HG02884 (cell line): ENCODE results near the gene MOCOS.
"Not testable (repeated sequence)": the region's sequence is repeated elsewhere in the genome, so short reads cannot be mapped to it uniquely, and the experiment has no call there.

Experiments used
- ATAC-seq: cut with Tn5 transposase; IDR thresholded peaks from one replicate; pipeline ENCODE4 v1.9.1; 2021; ENCODE audit warnings: mild to moderate bottlenecking, moderate library complexity; ENCODE audit not compliant: unreplicated experiment

Gene MOCOS

GRCh38 chr18:36200354-36200771, 13.1 kb downstream of the MOCOS start:
- no peak for ATAC-seq

- ATAC-seq = no peak
Measured at GRCh38 chr18:36201765-36202164, 14.5 kb downstream of the MOCOS start.

- no peak for ATAC-seq
Measured at GRCh38 chr18:36203360-36203895, 16.1 kb downstream of the MOCOS start.

GRCh38 chr18:36205166-36205565, 17.9 kb downstream of the MOCOS start:
- ATAC-seq = no peak

- no peak for ATAC-seq
Measured at GRCh38 chr18:36207303-36207702, 20.0 kb downstream of the MOCOS start.

GRCh38 chr18:36207969-36208368, 20.7 kb downstream of the MOCOS start:
- ATAC-seq = not testable (repeated sequence)

GRCh38 chr18:36211612-36212065, 24.3 kb downstream of the MOCOS start:
- no peak for ATAC-seq

GRCh38 chr18:36212301-36213171, 25.2 kb downstream of the MOCOS start:
- no peak for ATAC-seq

GRCh38 chr18:36214811-36215210, 27.5 kb downstream of the MOCOS start:
- no peak for ATAC-seq

- ATAC-seq = no peak
Measured at GRCh38 chr18:36215577-36215976, 28.3 kb downstream of the MOCOS start.

- no peak for ATAC-seq
Measured at GRCh38 chr18:36217348-36217747, 30.1 kb downstream of the MOCOS start.

- no peak for ATAC-seq
Measured at GRCh38 chr18:36229188-36229587, 41.9 kb downstream of the MOCOS start.

- not testable (repeated sequence) for ATAC-seq
Measured at GRCh38 chr18:36240510-36240909, 53.2 kb downstream of the MOCOS start.

GRCh38 chr18:36241831-36242230, 54.5 kb downstream of the MOCOS start:
- no peak for ATAC-seq

- no peak for ATAC-seq
Measured at GRCh38 chr18:36247036-36247435, 59.7 kb downstream of the MOCOS start.

GRCh38 chr18:36249392-36249791, 62.1 kb downstream of the MOCOS start:
- no peak for ATAC-seq

GRCh38 chr18:36250827-36251226, 63.5 kb downstream of the MOCOS start:
- ATAC-seq = no peak

GRCh38 chr18:36255072-36255698, 67.9 kb downstream of the MOCOS start:
- no peak for ATAC-seq

GRCh38 chr18:36256094-36256493, 68.8 kb downstream of the MOCOS start:
- ATAC-seq = no peak

- ATAC-seq = no peak
Measured at GRCh38 chr18:36262971-36263370, 75.7 kb downstream of the MOCOS start.

GRCh38 chr18:36264283-36264682, 77.0 kb downstream of the MOCOS start:
- no peak for ATAC-seq

- ATAC-seq = no peak
Measured at GRCh38 chr18:36265015-36265414, 77.7 kb downstream of the MOCOS start.
